GM19193 (cell line): ENCODE data around the gene ZSCAN1.

ENCODE experiments used
- POLR2A ChIP-seq: IDR thresholded peaks from 4 replicates; pipeline ENCODE4 v1.6.1; 2011; ENCODE audit not compliant: insufficient read depth, insufficient read length; ENCODE audit errors: extremely low read depth

The ZSCAN1 gene

GRCh38 chr19:58054901-58055874, 21.4 kb downstream of the ZSCAN1 start:
- TF ChIP-seq POLR2A: no peak

- no peak for TF ChIP-seq POLR2A
Measured at GRCh38 chr19:58056261-58056660, 22.4 kb downstream of the ZSCAN1 start.

GRCh38 chr19:58056861-58057260, 23.0 kb downstream of the ZSCAN1 start:
- no peak for TF ChIP-seq POLR2A

GRCh38 chr19:58058467-58058866, 24.6 kb downstream of the ZSCAN1 start:
- TF ChIP-seq POLR2A: no peak

- TF ChIP-seq POLR2A: no peak
Measured at GRCh38 chr19:58059003-58059670, 25.3 kb downstream of the ZSCAN1 start, which contains the start of gene ZNF135. Gene ZNF135 (plus strand): TSS chr19:58059282. CDS start chr19:58060003, 721 bp downstream.

DNA sequence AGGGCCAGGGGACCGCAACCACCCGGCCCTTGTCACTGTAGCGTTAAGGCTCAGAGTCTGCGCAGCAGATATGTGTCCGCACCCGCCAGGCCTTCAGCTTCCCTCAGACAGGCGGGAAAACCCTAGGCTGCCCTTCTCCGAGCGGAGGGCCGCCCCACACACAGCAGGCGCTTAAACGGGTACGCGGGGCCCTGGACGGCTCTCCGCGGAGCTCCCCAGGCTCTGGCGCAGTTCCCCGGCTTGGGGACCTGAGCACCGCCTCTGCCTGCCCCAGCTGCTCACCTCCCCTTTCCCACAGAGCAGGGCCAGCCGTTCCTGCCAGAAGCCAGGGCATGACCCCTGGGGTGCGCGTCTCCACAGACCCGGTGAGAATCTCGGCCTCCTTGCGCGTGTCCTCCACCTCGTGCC, 25.9 kb downstream of the ZSCAN1 start:
- no peak for TF ChIP-seq POLR2A

DNA sequence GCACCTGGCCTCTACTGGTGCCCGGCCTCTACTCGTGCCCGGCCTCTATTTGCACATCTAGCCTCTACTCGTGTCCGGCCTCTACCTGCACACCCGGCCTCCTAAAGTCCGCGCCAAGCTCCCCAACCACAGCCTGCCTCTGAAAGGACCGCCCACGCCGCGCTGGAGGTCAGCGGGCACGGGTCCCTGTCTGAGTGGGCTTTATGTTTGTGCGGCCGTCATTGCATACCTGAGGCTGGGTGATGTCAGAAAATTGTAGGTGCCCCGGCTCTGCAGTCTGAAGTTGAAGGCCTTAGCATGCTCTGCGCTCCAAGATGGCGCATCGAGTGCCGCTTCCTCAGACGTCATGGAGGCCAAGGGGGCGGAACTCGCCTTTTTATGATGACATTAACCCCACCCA, 26.4 kb downstream of the ZSCAN1 start:
- no peak for TF ChIP-seq POLR2A

GRCh38 chr19:58063712-58064111, 29.9 kb downstream of the ZSCAN1 start:
- TF ChIP-seq POLR2A: no peak

- TF ChIP-seq POLR2A: no peak
Measured at GRCh38 chr19:58067240-58067912, 33.6 kb downstream of the ZSCAN1 start.

DNA sequence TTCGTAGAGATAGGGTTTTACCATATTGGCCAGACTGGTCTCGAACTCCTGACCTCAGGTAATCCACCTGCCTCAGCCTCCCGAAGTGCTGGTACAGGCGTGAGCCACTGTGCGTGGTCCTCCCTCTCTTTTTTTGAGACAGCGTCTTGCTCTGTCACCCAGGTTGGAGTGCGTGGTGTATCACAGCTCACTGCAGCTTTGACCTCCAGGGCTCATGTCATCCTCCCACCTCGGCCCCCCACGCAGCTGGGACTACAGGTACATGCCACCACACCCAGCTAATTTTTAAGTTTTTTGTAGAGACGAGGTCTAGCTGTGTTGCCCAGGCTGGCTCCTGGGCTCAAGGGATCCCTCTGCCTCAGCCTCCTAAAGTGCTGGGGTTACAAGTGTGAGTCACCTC, 46.0 kb downstream of the ZSCAN1 start:
- no peak for TF ChIP-seq POLR2A

GRCh38 chr19:58083021-58083420, 49.2 kb downstream of the ZSCAN1 start:
- TF ChIP-seq POLR2A: no peak

DNA sequence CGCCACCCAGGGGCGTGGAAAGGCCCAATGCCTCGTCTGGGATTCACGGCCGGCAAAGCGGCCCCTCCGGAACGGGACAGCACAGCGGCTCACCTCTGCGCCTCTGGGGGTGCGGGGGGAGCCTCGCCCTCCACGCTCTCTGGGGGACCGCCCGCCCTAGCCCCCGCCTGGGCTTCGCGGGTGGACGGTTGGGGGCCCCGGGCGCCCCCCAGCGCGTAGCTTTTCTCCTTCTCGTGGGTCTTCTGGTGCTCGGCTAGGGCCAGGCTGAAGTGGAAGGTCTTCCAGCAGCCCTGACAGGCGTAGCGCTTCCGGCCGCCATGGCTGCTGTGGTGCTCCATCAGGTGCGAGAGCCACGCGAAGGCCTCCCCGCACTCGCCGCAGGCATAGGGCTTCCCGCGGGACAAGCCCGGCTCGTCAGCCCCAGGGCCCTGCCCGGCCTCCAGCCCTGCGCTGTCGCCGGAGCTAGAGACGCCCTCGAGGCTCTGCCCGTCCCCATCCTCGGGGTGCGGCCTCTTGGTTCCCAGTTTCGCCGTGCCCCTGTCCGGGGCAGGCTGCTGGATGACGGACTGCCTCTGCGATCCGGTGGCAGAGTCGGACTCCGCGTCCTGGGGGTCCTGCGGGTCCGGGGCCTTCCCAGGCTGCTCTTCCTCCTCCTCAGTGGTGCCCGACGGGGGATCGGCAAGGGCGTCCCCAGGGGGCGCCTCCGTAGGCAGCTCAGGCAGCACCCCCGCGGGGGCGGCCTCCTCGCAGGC, 50.9 kb downstream of the ZSCAN1 start:
- TF ChIP-seq POLR2A: no peak

- no peak for TF ChIP-seq POLR2A
Measured at GRCh38 chr19:58085348-58085875, 51.6 kb downstream of the ZSCAN1 start.
